ENCODE results near the gene ATG7.
A peak's percentile ranks its signal among the peaks of the same experiment; 100 is the strongest.
"Not testable (repeated sequence)": the region's sequence is repeated elsewhere in the genome, so short reads cannot be mapped to it uniquely, and the experiment has no call there.

The ATG7 gene

GRCh38 chr3:11567516-11568467 is 295.6 kb downstream of the ATG7 start:
- TF ChIP-seq CTCF (IDR thresholded peaks at IDR 0.05; ENCODE audit: extremely low read depth, missing control alignments), result no peak
- DNase-seq (ENCODE audit: low spot score), result peak; percentile 14

GRCh38 chr3:11568503-11569155 is 296.4 kb downstream of the ATG7 start:
- no peak for TF ChIP-seq CTCF (IDR thresholded peaks at IDR 0.05; ENCODE audit: extremely low read depth, missing control alignments)
- DNase-seq (ENCODE audit: low spot score), result no peak

- TF ChIP-seq CTCF (IDR thresholded peaks at IDR 0.05; ENCODE audit: extremely low read depth, missing control alignments), result no peak
- no peak for DNase-seq (ENCODE audit: low spot score)
These were observed 297.1 kb downstream of the ATG7 start for GRCh38 chr3:11569156-11569741.

GRCh38 chr3:11570251-11570650 is 298.1 kb downstream of the ATG7 start:
- DNase-seq (ENCODE audit: low spot score), result no peak
- TF ChIP-seq CTCF (IDR thresholded peaks at IDR 0.05; ENCODE audit: extremely low read depth, missing control alignments), result no peak

GRCh38 chr3:11570789-11571495 is 298.7 kb downstream of the ATG7 start:
- no peak for DNase-seq (ENCODE audit: low spot score)
- TF ChIP-seq CTCF (IDR thresholded peaks at IDR 0.05; ENCODE audit: extremely low read depth, missing control alignments), result no peak

GRCh38 chr3:11572660-11573059 is 300.5 kb downstream of the ATG7 start:
- DNase-seq (ENCODE audit: low spot score), result not testable (repeated sequence)

- no peak for TF ChIP-seq CTCF (IDR thresholded peaks at IDR 0.05; ENCODE audit: extremely low read depth, missing control alignments)
- no peak for DNase-seq (ENCODE audit: low spot score)
These were observed 302.9 kb downstream of the ATG7 start for GRCh38 chr3:11574981-11575669.
